GM18951 (cell line): ENCODE results near the gene PLEKHA5.
"Not testable (repeated sequence)": the region's sequence is repeated elsewhere in the genome, so short reads cannot be mapped to it uniquely, and the experiment has no call there.

Source experiments
- POLR2A ChIP-seq: IDR thresholded peaks from 4 replicates; pipeline ENCODE4 v1.6.1; 2011; ENCODE audit warnings: mild to moderate bottlenecking; ENCODE audit not compliant: insufficient read length, insufficient read depth; ENCODE audit errors: extremely low read depth
- in situ Hi-C: fragments of 300-500 bp; cut with MboI; formaldehyde crosslinking; loops from one replicate; pipeline ENCODE4 v1.12.0; 2022; ENCODE audit warnings: low sequenced_read_pairs, mixed read lengths, inconsistent platforms; ENCODE audit not compliant: unreplicated experiment

The PLEKHA5 gene

GRCh38 chr12:19402743-19403431 is 273.4 kb downstream of the PLEKHA5 start:
- no peak for TF ChIP-seq POLR2A
- in situ Hi-C loops, result no loop called here

GRCh38 chr12:19404242-19404880 is 274.8 kb downstream of the PLEKHA5 start:
- no peak for TF ChIP-seq POLR2A
- in situ Hi-C loops, result no loop called here

GRCh38 chr12:19409376-19409775 is 279.8 kb downstream of the PLEKHA5 start:
- in situ Hi-C loops, result no loop called here
- TF ChIP-seq POLR2A, result no peak

- in situ Hi-C loops, result no loop called here
- no peak for TF ChIP-seq POLR2A
Measured at GRCh38 chr12:19410211-19410610, 280.7 kb downstream of the PLEKHA5 start.

- no peak for TF ChIP-seq POLR2A
- in situ Hi-C loops, result no loop called here
Measured at GRCh38 chr12:19410629-19411185, 281.2 kb downstream of the PLEKHA5 start.

- in situ Hi-C loops, result no loop called here
- TF ChIP-seq POLR2A, result no peak
Measured at GRCh38 chr12:19411234-19412204, 282.0 kb downstream of the PLEKHA5 start.

- in situ Hi-C loops, result no loop called here
- TF ChIP-seq POLR2A, result no peak
Measured at GRCh38 chr12:19412844-19413243, 283.3 kb downstream of the PLEKHA5 start.

GRCh38 chr12:19413582-19413981 is 284.0 kb downstream of the PLEKHA5 start:
- in situ Hi-C loops, result not testable (repeated sequence)

GRCh38 chr12:19415563-19415962 is 286.0 kb downstream of the PLEKHA5 start:
- TF ChIP-seq POLR2A, result no peak
- in situ Hi-C loops, result no loop called here

GRCh38 chr12:19419086-19419485 is 289.6 kb downstream of the PLEKHA5 start:
- TF ChIP-seq POLR2A, result no peak
- in situ Hi-C loops, result no loop called here

GRCh38 chr12:19421503-19422282 is 292.2 kb downstream of the PLEKHA5 start:
- in situ Hi-C loops, result no loop called here
- TF ChIP-seq POLR2A, result no peak

- TF ChIP-seq POLR2A, result no peak
Measured at GRCh38 chr12:19423166-19423930, 293.8 kb downstream of the PLEKHA5 start.

More at GRCh38 chr12:19423166-19423930, 293.8 kb downstream of the PLEKHA5 start:
- in situ Hi-C loops, result no loop called here
